GM12874 (cell line): ENCODE data around the gene TNS1.

Source experiments
- TF ChIP-seq, protein P1 (sequence below): IDR thresholded peaks from 2 replicates; pipeline ENCODE4 v1.5.1; 2011; ENCODE audit warnings: low read depth, mild to moderate bottlenecking, control low read depth, low read length, moderate library complexity; ENCODE audit not compliant: insufficient read depth

The TNS1 gene

DNA sequence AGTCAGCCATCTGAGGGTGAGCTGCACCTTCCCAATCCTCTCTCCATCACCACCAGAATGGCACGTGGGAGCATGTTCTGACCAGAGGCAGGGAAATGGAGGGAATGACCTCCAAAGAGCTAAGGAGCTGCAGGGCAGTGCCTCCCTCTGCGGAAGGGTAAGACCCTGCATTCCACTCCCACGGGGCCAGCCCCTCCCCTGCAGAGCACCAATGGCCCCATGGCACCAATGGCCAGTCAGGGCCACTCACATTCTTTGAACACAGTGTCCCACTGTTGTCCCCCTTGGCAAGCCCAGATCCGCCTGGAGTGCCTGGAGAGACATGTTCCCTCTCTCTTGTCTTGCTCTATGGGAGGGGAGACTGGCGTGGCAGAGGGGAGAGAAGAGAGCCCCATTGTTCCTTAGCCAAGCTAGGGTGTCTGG is 164.4 kb downstream of the TNS1 start:
- TF ChIP-seq, protein P1, sequence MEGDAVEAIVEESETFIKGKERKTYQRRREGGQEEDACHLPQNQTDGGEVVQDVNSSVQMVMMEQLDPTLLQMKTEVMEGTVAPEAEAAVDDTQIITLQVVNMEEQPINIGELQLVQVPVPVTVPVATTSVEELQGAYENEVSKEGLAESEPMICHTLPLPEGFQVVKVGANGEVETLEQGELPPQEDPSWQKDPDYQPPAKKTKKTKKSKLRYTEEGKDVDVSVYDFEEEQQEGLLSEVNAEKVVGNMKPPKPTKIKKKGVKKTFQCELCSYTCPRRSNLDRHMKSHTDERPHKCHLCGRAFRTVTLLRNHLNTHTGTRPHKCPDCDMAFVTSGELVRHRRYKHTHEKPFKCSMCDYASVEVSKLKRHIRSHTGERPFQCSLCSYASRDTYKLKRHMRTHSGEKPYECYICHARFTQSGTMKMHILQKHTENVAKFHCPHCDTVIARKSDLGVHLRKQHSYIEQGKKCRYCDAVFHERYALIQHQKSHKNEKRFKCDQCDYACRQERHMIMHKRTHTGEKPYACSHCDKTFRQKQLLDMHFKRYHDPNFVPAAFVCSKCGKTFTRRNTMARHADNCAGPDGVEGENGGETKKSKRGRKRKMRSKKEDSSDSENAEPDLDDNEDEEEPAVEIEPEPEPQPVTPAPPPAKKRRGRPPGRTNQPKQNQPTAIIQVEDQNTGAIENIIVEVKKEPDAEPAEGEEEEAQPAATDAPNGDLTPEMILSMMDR = no peak

GRCh38 chr2:217837530-217837929 is 165.3 kb downstream of the TNS1 start:
- TF ChIP-seq, protein P1 = no peak

GRCh38 chr2:217836901-217837491 is 165.8 kb downstream of the TNS1 start:
- TF ChIP-seq, protein P1 = no peak

DNA sequence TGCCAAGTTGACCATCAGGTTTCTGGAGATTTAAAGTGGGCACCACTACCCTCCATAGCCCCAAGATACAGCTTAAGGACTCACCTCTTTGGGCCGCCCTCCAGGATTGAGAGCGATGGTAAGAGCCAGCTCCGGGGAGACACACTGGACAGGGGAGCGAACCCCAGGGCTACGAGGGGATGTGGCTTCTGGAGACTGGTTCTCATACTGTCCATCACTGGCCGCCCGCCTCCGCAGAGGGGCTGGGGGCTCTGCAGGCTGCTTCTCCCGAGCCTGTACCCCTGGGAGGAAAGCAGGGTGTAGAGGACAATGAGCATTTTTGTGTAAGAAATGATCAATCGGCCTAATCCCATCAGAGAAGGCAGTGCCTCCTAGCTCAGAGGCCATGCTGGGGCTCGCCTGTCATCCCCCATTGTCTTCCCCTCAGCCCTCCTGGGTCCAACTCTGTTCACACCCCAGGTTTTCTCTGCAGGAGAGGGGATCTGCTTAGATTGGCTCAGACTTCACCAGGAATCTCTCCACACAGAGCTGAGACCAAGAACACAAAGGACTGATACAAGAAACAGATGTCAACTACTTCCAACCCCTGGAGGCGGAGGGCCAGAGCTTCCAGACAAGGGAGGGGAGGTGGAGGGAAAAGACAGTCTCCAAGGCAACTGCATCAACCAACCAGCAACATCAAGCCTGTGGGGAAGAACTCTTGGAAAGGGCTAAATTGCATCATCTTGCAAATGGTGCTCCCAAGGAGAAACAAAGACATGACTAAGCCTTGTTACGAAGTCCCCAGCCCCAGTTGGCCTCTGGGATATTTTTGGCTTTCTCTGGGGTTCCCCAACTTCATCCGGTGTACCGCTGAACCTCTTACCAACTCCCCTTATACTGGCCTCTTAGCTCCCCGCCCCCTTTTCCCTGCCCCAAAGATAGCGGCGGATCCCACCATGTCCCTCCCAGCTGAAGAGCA is 166.6 kb downstream of the TNS1 start:
- TF ChIP-seq, protein P1 = no peak

- TF ChIP-seq, protein P1 = no peak
Observed at GRCh38 chr2:217834744-217835513, 167.9 kb downstream of the TNS1 start.

DNA sequence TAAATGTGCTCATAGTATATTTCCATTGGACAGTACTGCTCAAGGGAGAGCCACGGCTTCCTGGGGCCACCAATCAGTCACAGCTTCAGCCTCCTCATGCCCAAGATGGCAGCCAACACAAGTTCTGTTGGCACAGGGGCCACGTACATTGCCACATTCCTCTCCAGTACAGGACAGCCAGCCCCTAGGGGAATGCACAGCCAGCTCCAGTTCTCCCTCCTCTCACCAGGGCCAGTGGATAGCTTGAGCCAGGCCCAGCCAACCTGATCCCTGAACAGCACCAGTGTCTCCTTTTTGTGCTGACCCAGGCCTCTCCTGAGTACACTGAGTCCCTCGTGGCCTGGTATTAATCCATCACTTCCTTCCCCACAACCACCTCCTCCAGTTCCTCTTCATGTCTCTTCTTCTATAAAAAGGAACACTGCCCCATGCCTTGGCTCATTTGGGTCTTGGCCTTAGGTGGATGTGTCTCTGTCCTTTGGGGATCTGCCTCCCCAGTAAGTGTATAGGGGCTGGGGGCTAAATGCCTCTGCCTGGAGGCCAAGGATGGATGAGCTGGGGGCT is 168.7 kb downstream of the TNS1 start:
- TF ChIP-seq, protein P1 = no peak
